ENCODE results near the gene C2.
A peak's percentile ranks its signal among the peaks of the same experiment; 100 is the strongest.

The C2 gene

GRCh38 chr6:31948306-31948705 is 20.8 kb downstream of the C2 start:
- H3K36me3 ChIP-seq (ENCODE audit: insufficient read depth, low read length) = peaks cover 2% of the 10 kb centered on the region; the same call in 1 of the 2 replicates
- peaks cover 4% of the 10 kb centered on the region; the same call in 1 of the 2 replicates for H3K4me1 ChIP-seq (ENCODE audit: insufficient read depth, low read length)
- no peak overlapping the region for H3K9ac ChIP-seq (ENCODE audit: low read depth, low read length)
- no peaks in the 10 kb centered on the region for H3K9me3 ChIP-seq (ENCODE audit: control insufficient read depth, insufficient read depth, low read length)

GRCh38 chr6:31948753-31949413 is 21.4 kb downstream of the C2 start:
- H3K36me3 ChIP-seq (ENCODE audit: insufficient read depth, low read length) = peaks cover 3% of the 10 kb centered on the region; the same call in 1 of the 2 replicates
- H3K9me3 ChIP-seq (ENCODE audit: control insufficient read depth, insufficient read depth, low read length) = no peaks in the 10 kb centered on the region
- no peak overlapping the region for H3K9ac ChIP-seq (ENCODE audit: low read depth, low read length)
- peaks cover 4% of the 10 kb centered on the region; the same call in 1 of the 2 replicates for H3K4me1 ChIP-seq (ENCODE audit: insufficient read depth, low read length)

- H3K36me3 ChIP-seq (ENCODE audit: insufficient read depth, low read length) = peaks cover 6% of the 10 kb centered on the region; the same call in 1 of the 2 replicates
- peaks cover 4% of the 10 kb centered on the region; the same call in 1 of the 2 replicates for H3K4me1 ChIP-seq (ENCODE audit: insufficient read depth, low read length)
- no peaks in the 10 kb centered on the region for H3K9me3 ChIP-seq (ENCODE audit: control insufficient read depth, insufficient read depth, low read length)
- H3K9ac ChIP-seq (ENCODE audit: low read depth, low read length) = no peak overlapping the region
Measured at GRCh38 chr6:31949926-31950548, 22.5 kb downstream of the C2 start.

GRCh38 chr6:31952140-31952805 is 24.8 kb downstream of the C2 start:
- Histone ChIP-seq H3K36me3 (ENCODE audit: insufficient read depth, low read length) (peaks cover 18% of the 10 kb centered on the region; the same call in 1 of the 2 replicates), H3K9ac (ENCODE audit: low read depth, low read length) (no peak overlapping the region), H3K9me3 (ENCODE audit: control insufficient read depth, insufficient read depth, low read length) (no peaks in the 10 kb centered on the region), H3K4me1 (ENCODE audit: insufficient read depth, low read length) (no peaks in the 10 kb centered on the region)

- Histone ChIP-seq H3K36me3 (ENCODE audit: insufficient read depth, low read length) (peaks cover 18% of the 10 kb centered on the region; the same call in 1 of the 2 replicates), H3K4me1 (ENCODE audit: insufficient read depth, low read length) (peaks cover under 1% of the 10 kb centered on the region; the same call in 1 of the 2 replicates), H3K9ac (ENCODE audit: low read depth, low read length) (no peak overlapping the region), H3K9me3 (ENCODE audit: control insufficient read depth, insufficient read depth, low read length) (no peaks in the 10 kb centered on the region)
Measured at GRCh38 chr6:31952890-31953289, 25.4 kb downstream of the C2 start.

GRCh38 chr6:31954511-31954910 is 27.0 kb downstream of the C2 start:
- peaks cover 4% of the 10 kb centered on the region; the same call in 1 of the 2 replicates for H3K4me1 ChIP-seq (ENCODE audit: insufficient read depth, low read length)
- peaks cover 18% of the 10 kb centered on the region; the same call in 1 of the 2 replicates for H3K36me3 ChIP-seq (ENCODE audit: insufficient read depth, low read length)
- H3K9me3 ChIP-seq (ENCODE audit: control insufficient read depth, insufficient read depth, low read length) = no peaks in the 10 kb centered on the region
- no peak overlapping the region for H3K9ac ChIP-seq (ENCODE audit: low read depth, low read length)

- Histone ChIP-seq H3K9ac (ENCODE audit: low read depth, low read length) (no peak overlapping the region), H3K9me3 (ENCODE audit: control insufficient read depth, insufficient read depth, low read length) (no peaks in the 10 kb centered on the region), H3K36me3 (ENCODE audit: insufficient read depth, low read length) (peaks cover 18% of the 10 kb centered on the region; the same call in 1 of the 2 replicates), H3K4me1 (ENCODE audit: insufficient read depth, low read length) (peaks cover 4% of the 10 kb centered on the region; the same call in 1 of the 2 replicates)
Measured at GRCh38 chr6:31956796-31957195, 29.3 kb downstream of the C2 start.

GRCh38 chr6:31958412-31958740 is 30.9 kb downstream of the C2 start:
- Histone ChIP-seq H3K9ac (ENCODE audit: low read depth, low read length) (peak overlapping the region; percentile 75), H3K9me3 (ENCODE audit: control insufficient read depth, insufficient read depth, low read length) (no peaks in the 10 kb centered on the region), H3K36me3 (ENCODE audit: insufficient read depth, low read length) (peaks cover 15% of the 10 kb centered on the region), H3K4me1 (ENCODE audit: insufficient read depth, low read length) (peaks cover 4% of the 10 kb centered on the region; the same call in 1 of the 2 replicates)

- peaks cover 19% of the 10 kb centered on the region for H3K36me3 ChIP-seq (ENCODE audit: insufficient read depth, low read length)
- peaks cover 4% of the 10 kb centered on the region; the same call in 1 of the 2 replicates for H3K4me1 ChIP-seq (ENCODE audit: insufficient read depth, low read length)
- no peaks in the 10 kb centered on the region for H3K9me3 ChIP-seq (ENCODE audit: control insufficient read depth, insufficient read depth, low read length)
- H3K9ac ChIP-seq (ENCODE audit: low read depth, low read length) = peak within 1 kb of the TSS; percentile 75
Measured at GRCh38 chr6:31958741-31959739, 31.5 kb downstream of the C2 start, which contains the start of the genes NELFE and SKIC2. Gene NELFE (minus strand): TSS chr6:31958971. CDS start chr6:31958446, 525 bp downstream. Gene SKIC2 (plus strand): TSS chr6:31959175. CDS start chr6:31959193, 18 bp downstream.

- H3K4me1 ChIP-seq (ENCODE audit: insufficient read depth, low read length) = peaks cover 4% of the 10 kb centered on the region; the same call in 1 of the 2 replicates
- no peaks in the 10 kb centered on the region for H3K9me3 ChIP-seq (ENCODE audit: control insufficient read depth, insufficient read depth, low read length)
- H3K9ac ChIP-seq (ENCODE audit: low read depth, low read length) = no peak overlapping the region
- H3K36me3 ChIP-seq (ENCODE audit: insufficient read depth, low read length) = peaks cover 13% of the 10 kb centered on the region
Measured at GRCh38 chr6:31961616-31962015, 34.1 kb downstream of the C2 start.

GRCh38 chr6:31963921-31964320 is 36.4 kb downstream of the C2 start:
- Histone ChIP-seq H3K4me1 (ENCODE audit: insufficient read depth, low read length) (no peaks in the 10 kb centered on the region), H3K9ac (ENCODE audit: low read depth, low read length) (no peak overlapping the region), H3K9me3 (ENCODE audit: control insufficient read depth, insufficient read depth, low read length) (no peaks in the 10 kb centered on the region), H3K36me3 (ENCODE audit: insufficient read depth, low read length) (peaks cover 8% of the 10 kb centered on the region)

- Histone ChIP-seq H3K9ac (ENCODE audit: low read depth, low read length) (no peak overlapping the region), H3K4me1 (ENCODE audit: insufficient read depth, low read length) (no peaks in the 10 kb centered on the region), H3K36me3 (ENCODE audit: insufficient read depth, low read length) (peaks cover 15% of the 10 kb centered on the region), H3K9me3 (ENCODE audit: control insufficient read depth, insufficient read depth, low read length) (no peaks in the 10 kb centered on the region)
Measured at GRCh38 chr6:31965700-31966099, 38.2 kb downstream of the C2 start.

GRCh38 chr6:31966506-31966905 is 39.0 kb downstream of the C2 start:
- Histone ChIP-seq H3K4me1 (ENCODE audit: insufficient read depth, low read length) (no peaks in the 10 kb centered on the region; the same call in 1 of the 2 replicates), H3K36me3 (ENCODE audit: insufficient read depth, low read length) (peaks cover 15% of the 10 kb centered on the region), H3K9me3 (ENCODE audit: control insufficient read depth, insufficient read depth, low read length) (no peaks in the 10 kb centered on the region), H3K9ac (ENCODE audit: low read depth, low read length) (no peak overlapping the region)

Measured in ES-I3 (cell line).